ENCODE measurements around the gene COPS6.
"Not testable (repeated sequence)": the region's sequence is repeated elsewhere in the genome, so short reads cannot be mapped to it uniquely, and the experiment has no call there.

The COPS6 gene

DNA sequence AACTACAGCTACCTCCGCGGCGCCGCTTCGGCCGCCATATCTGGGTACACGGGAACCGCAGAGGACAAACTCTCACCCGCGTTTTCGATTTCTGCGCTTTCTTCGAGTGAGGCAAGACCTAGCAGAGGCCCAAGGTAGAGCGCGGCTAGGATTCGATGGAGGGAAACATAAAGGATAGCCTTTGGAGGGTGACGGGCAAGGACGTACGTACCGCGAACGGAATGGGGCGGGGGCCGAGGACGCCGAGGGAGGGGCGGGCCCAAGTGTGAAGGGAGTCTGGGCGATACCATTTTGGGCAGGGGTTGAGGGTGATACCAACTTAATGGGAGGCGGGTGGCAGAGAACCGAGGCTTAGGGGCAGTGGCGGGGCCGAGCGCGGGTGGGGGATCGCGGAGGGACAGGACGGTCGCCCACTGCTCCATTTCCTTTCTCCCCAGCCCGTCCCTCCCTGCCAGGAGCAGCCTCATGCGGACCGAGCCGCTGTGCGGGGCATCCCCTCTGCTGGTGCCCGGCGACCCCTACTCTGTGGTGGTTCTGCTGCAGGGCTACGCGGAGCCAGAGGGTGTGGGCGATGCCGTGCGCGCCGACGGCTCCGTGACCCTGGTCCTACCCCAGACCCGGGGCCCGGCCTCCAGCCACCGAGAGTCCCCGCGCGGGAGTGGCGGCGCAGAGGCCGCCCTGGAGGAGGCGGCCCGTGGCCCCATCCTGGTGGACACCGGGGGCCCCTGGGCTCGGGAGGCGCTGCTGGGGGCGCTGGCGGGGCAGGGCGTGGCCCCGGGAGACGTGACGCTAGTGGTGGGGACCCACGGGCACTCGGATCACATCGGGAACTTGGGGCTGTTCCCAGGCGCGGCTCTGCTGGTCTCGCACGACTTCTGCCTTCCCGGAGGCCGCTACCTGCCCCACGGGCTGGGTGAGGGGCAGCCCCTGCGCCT, 38.4 kb downstream of the COPS6 start, which contains the start of gene MBLAC1:
TSS of gene MBLAC1 (plus strand) at position 37 of the 935 bp plus-strand sequence. CDS start at position 466, 429 bp downstream.
- DNase-seq (ENCODE audit: low read depth in 2 of 2), result peak; percentile 85 to 92

DNA sequence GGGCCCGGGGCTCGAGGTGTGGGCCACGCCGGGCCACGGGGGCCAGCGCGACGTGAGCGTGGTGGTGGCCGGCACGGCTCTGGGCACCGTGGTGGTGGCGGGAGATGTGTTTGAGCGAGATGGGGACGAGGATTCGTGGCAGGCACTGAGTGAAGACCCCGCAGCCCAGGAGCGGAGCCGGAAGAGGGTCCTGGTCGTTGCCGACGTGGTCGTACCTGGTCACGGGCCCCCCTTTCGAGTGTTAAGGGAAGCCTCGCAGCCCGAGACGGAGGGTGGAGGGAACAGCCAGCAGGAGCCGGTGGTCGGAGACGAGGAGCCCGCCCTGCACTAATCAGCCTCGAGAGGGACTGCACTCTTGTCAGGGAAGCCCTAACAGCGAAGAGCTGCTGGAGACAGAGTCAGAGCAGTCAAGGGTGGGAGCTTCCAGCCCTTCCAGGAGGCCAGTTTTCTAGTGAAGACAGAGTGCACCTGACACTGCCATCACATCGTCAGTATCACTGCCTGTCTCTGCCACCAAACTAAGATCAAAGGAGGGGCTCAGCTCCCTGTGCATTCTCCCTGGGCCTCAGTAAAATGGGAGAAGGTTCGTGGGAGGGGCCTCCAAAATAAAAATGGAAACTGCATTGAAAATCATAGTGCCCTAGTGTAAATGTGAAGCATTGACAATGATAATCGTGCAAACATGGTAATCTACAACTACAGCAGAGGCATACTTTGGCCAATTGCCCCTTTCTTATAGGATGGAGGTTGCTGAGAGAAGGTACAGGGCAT, 39.3 kb downstream of the COPS6 start:
- DNase-seq (ENCODE audit: low read depth in 2 of 2), result no peak

DNA sequence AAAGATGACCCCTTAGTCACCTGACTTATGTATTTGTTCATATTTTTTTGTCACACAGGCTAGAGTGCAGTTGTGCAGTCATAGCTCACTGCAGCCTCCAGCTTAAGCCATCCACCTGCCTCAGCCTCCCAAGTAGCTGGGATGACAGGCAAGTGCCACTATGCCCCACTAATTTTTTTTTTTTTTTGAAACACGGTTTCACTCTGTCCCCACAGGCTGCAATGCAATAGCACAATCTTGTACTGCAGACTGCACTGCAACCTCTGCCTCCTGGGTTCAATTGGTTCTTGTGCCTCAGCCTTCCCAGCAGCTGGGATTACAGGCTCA, 39.8 kb downstream of the COPS6 start:
- DNase-seq (ENCODE audit: low read depth in 2 of 2), result no peak

DNA sequence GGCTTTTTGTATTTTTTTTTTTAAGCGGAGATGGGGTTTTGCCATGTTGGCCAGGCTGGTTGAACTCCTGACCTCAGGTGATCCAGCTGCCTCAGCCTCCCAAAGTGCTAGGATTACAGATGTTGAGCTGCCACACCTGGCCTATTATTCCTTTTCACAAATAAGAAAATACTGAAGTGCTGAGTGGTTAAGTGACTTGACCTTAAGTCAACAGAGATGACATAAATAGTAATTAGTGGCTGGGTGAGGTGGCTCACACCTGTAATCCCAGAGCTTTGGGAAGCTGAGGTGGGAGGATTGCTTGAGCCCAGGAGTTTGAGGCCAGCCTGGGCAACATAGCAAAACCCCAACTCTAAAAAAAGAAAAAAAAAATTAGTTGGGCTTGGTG, 41.4 kb downstream of the COPS6 start:
- DNase-seq (ENCODE audit: low read depth in 2 of 2), result not testable (repeated sequence)

DNA sequence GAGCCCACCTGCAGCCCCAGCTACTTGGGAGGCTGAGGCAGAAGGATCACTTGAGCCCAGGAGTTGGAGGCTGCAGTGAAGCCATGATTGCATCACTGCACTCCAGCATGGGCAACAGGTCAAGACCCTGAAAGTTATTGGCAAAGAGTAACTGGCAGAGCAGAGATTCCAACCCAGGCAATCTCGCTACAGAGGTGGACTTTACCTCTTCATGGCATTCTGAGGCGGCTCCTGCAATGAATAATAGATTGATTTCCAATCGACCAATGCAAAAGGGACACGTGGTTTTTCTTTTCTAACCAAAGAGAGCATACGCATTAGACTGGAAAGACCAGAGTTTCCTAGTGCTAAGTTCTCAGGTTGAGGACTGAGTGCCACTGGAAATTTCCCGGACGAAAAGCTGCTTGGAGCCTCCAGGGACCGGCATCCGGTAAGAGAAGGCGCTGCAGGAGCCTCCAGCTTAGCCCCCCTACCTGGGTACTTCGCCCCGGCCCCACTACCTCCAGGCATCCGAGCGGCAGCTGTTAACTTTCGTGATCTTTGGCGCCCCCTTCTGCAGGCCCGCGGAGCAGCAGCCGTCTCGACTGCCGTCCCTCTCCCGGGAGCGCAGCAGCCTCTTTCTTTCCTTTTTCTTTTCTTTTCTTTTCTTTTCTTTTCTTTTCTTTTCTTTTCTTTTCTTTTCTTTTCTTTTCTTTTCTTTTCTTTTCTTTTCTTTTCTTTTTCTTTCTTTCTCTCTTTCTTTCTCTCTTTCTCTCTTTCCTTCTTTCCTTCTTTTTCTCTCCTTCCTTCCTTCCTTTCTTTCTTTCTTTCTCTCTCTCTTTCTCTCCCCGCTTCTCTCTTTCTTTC, 42.1 kb downstream of the COPS6 start:
- peak; percentile 50 to 82 for DNase-seq (ENCODE audit: low read depth in 2 of 2)

DNA sequence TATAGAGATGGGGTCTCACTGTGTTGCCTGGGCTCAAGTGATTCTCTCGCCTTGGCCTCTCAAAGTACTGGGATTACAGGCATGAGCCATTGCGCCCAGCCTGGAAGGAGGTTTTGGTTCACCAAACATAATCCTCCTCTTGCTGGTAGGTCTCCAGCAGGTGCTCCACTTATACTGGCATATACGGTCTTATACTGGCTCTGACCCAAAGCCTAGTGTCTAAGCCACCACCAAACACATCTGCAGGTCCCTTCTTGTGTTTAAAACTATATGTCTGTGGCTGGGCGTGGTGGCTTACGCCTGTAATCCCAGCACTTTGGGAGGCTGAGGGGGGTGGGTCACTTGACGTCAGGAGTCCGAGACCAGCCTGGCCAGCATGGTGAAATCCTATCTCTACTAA, 43.4 kb downstream of the COPS6 start:
- DNase-seq (ENCODE audit: low read depth in 2 of 2), result no peak

DNA sequence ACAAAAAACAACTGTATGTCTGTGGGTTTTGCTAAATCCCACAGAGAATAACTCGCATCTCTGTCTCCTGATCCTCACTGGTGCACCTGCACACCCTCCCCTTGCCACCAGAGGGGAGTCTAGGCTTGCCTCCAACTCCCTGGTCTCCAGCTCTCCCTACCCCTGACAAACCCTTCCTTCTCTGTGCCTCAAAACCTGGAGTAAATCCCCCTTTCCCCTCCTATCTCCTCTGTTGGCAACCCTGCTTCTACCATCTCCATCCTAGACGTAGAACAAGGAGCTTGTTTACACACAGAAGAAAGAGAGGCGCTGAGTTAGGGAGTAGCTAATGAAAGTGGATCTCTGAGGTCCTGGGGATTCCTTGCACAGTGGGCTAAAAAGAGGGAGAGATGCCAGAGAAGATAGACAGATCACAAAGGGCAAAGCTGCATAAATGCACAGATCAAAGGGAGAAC, 44.0 kb downstream of the COPS6 start:
- no peak for DNase-seq (ENCODE audit: low read depth in 2 of 2)

DNA sequence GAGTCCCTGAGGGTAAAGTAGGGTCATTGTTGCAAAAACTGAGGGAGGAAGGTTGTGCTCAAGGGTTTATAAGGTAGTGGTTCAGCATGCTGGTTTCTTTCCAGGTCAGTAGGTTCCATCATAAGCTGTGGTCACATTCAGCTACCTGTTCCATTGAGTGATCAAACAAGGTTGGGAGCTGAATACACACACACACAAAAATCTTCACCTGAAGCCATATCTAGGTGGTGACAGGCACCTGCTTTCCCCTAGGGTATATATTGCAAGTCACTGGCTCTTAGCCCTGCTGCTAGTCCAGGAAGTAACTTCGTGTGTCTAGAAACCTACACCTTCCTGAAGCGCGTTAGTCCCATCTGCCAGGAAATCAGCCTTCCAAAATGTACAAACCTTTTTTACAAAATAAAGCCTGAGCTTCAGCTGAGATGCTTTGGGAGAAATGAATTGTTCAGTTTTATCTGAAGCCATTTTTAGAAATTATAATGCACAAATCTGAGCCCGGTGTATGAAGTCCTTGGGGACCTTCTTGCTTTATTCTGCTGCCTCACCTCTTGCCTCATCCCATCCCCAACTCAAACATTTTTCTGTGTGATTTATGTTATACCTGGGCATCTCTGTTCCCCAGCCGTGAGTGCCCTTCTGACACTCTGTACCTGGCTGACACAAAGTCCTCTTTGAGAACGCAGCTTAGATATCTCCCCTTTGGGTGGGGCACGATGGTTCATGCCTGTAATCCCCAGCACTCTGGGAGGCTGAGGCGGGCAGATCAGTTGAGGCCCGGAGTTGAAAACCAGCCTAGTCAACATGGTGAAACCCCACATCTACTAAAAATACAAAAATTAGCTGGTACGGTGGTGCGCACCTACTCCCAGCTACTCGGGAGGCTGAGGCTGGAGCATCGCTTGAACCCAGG, 49.3 kb downstream of the COPS6 start:
- DNase-seq (ENCODE audit: low read depth in 2 of 2), result no peak

DNA sequence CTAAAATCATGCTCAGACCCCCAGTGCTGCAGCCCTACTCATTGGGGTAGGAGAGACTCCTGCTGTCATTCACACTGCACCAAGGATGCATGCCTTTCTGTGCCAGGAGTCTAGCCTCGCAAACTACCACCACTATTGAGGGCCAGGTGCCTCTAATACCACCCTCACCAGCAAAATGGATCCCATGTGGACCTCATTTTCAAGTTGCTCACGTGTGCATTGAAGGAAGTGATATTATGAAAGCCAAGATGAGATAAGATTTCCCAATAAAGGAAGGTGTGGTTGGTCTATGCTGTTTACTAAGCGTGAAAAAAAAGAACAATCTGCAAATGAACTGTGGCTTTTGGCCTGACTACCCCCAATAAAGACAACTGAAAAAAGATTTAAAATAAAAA, 52.8 kb downstream of the COPS6 start:
- DNase-seq (ENCODE audit: low read depth in 2 of 2), result no peak
